ES-I3 (cell line): ENCODE results near the gene GPR63.
A peak's percentile ranks its signal among the peaks of the same experiment; 100 is the strongest.

Source experiments
- H3K36me3 ChIP-seq: 2 replicates; pipeline ENCODE4 v1.6.1; 2013; ENCODE audit warnings: mild to moderate bottlenecking, low read length, control low read depth, moderate library complexity; ENCODE audit not compliant: insufficient read depth
- H3K4me1 ChIP-seq: 2 replicates; pipeline ENCODE4 v1.6.1; 2013; ENCODE audit warnings: mild to moderate bottlenecking, control low read depth, low read length; ENCODE audit not compliant: insufficient read depth
- H3K9ac ChIP-seq: 2 replicates; pipeline ENCODE4 v1.6.1; 2013; ENCODE audit warnings: low read depth, mild to moderate bottlenecking, low read length, moderate library complexity
- H3K9me3 ChIP-seq: 2 replicates; pipeline ENCODE4 v1.6.1; 2013; ENCODE audit warnings: mild to moderate bottlenecking, low read length, moderate library complexity; ENCODE audit not compliant: control insufficient read depth, insufficient read depth

Gene GPR63

GRCh38 chr6:96849615-96850014 is 12.3 kb upstream of the GPR63 start:
- no peaks in the 10 kb centered on the region for H3K9me3 ChIP-seq
- H3K4me1 ChIP-seq: no peaks in the 10 kb centered on the region
- H3K36me3 ChIP-seq: no peaks in the 10 kb centered on the region
- no peak overlapping the region for H3K9ac ChIP-seq

GRCh38 chr6:96844530-96844929 is 7.3 kb upstream of the GPR63 start:
- Histone ChIP-seq H3K9ac (no peak overlapping the region), H3K9me3 (no peaks in the 10 kb centered on the region), H3K4me1 (no peaks in the 10 kb centered on the region), H3K36me3 (no peaks in the 10 kb centered on the region)

- no peaks in the 10 kb centered on the region for H3K36me3 ChIP-seq
- H3K9ac ChIP-seq: no peak overlapping the region
- no peaks in the 10 kb centered on the region for H3K4me1 ChIP-seq
- no peaks in the 10 kb centered on the region for H3K9me3 ChIP-seq
Measured at GRCh38 chr6:96841345-96841744, 4.1 kb upstream of the GPR63 start.

GRCh38 chr6:96836631-96837080 is 621 bp downstream of the GPR63 start:
- H3K4me1 ChIP-seq: peaks cover 6% of the 10 kb centered on the region; the same call in 1 of the 2 replicates
- no peaks in the 10 kb centered on the region for H3K36me3 ChIP-seq
- peak overlapping the region; percentile 86 for H3K9ac ChIP-seq
- H3K9me3 ChIP-seq: no peaks in the 10 kb centered on the region

- Histone ChIP-seq H3K9me3 (no peaks in the 10 kb centered on the region), H3K9ac (no peak overlapping the region), H3K4me1 (peaks cover 6% of the 10 kb centered on the region; the same call in 1 of the 2 replicates), H3K36me3 (no peaks in the 10 kb centered on the region)
Measured at GRCh38 chr6:96834070-96834469, 3.2 kb downstream of the GPR63 start.

GRCh38 chr6:96832780-96833179 is 4.5 kb downstream of the GPR63 start:
- Histone ChIP-seq H3K9ac (no peak overlapping the region), H3K4me1 (peaks cover 6% of the 10 kb centered on the region; the same call in 1 of the 2 replicates), H3K36me3 (no peaks in the 10 kb centered on the region), H3K9me3 (no peaks in the 10 kb centered on the region)

- H3K4me1 ChIP-seq: no peaks in the 10 kb centered on the region
- no peak overlapping the region for H3K9ac ChIP-seq
- H3K9me3 ChIP-seq: no peaks in the 10 kb centered on the region
- no peaks in the 10 kb centered on the region for H3K36me3 ChIP-seq
Measured at GRCh38 chr6:96826865-96827264, 10.4 kb downstream of the GPR63 start.

- no peaks in the 10 kb centered on the region for H3K36me3 ChIP-seq
- peaks cover 3% of the 10 kb centered on the region; the same call in 1 of the 2 replicates for H3K4me1 ChIP-seq
- no peak overlapping the region for H3K9ac ChIP-seq
- H3K9me3 ChIP-seq: no peaks in the 10 kb centered on the region
Measured at GRCh38 chr6:96823743-96824142, 13.5 kb downstream of the GPR63 start.

GRCh38 chr6:96821034-96821433 is 16.2 kb downstream of the GPR63 start:
- Histone ChIP-seq H3K4me1 (peaks cover 7% of the 10 kb centered on the region; the same call in 1 of the 2 replicates), H3K9me3 (no peaks in the 10 kb centered on the region), H3K36me3 (no peaks in the 10 kb centered on the region), H3K9ac (no peak overlapping the region)

- peak overlapping the region; percentile 28 for H3K9ac ChIP-seq
- H3K36me3 ChIP-seq: no peaks in the 10 kb centered on the region
- H3K9me3 ChIP-seq: no peaks in the 10 kb centered on the region
- peaks cover 24% of the 10 kb centered on the region for H3K4me1 ChIP-seq
Measured at GRCh38 chr6:96816301-96816817, 20.9 kb downstream of the GPR63 start.

GRCh38 chr6:96814625-96815024 is 22.7 kb downstream of the GPR63 start:
- no peak overlapping the region for H3K9ac ChIP-seq
- peaks cover 21% of the 10 kb centered on the region for H3K4me1 ChIP-seq
- H3K36me3 ChIP-seq: no peaks in the 10 kb centered on the region
- H3K9me3 ChIP-seq: no peaks in the 10 kb centered on the region

- peaks cover 21% of the 10 kb centered on the region for H3K4me1 ChIP-seq
- H3K9me3 ChIP-seq: no peaks in the 10 kb centered on the region
- H3K9ac ChIP-seq: no peak overlapping the region
- no peaks in the 10 kb centered on the region for H3K36me3 ChIP-seq
Measured at GRCh38 chr6:96812077-96812703, 25.1 kb downstream of the GPR63 start.

- peaks cover 18% of the 10 kb centered on the region for H3K4me1 ChIP-seq
- H3K9ac ChIP-seq: no peak overlapping the region
- no peaks in the 10 kb centered on the region for H3K9me3 ChIP-seq
- no peaks in the 10 kb centered on the region for H3K36me3 ChIP-seq
Measured at GRCh38 chr6:96811670-96812069, 25.6 kb downstream of the GPR63 start.

GRCh38 chr6:96811136-96811535 is 26.1 kb downstream of the GPR63 start:
- Histone ChIP-seq H3K9ac (no peak overlapping the region), H3K9me3 (no peaks in the 10 kb centered on the region), H3K4me1 (peaks cover 18% of the 10 kb centered on the region), H3K36me3 (no peaks in the 10 kb centered on the region)

- Histone ChIP-seq H3K9me3 (no peaks in the 10 kb centered on the region), H3K9ac (no peak overlapping the region), H3K36me3 (no peaks in the 10 kb centered on the region), H3K4me1 (peaks cover under 1% of the 10 kb centered on the region; the same call in 1 of the 2 replicates)
Measured at GRCh38 chr6:96809119-96809518, 28.2 kb downstream of the GPR63 start.
